ENCODE data around the gene KIF22.
"Not testable (repeated sequence)": the region's sequence is repeated elsewhere in the genome, so short reads cannot be mapped to it uniquely, and the experiment has no call there.

The KIF22 gene

DNA sequence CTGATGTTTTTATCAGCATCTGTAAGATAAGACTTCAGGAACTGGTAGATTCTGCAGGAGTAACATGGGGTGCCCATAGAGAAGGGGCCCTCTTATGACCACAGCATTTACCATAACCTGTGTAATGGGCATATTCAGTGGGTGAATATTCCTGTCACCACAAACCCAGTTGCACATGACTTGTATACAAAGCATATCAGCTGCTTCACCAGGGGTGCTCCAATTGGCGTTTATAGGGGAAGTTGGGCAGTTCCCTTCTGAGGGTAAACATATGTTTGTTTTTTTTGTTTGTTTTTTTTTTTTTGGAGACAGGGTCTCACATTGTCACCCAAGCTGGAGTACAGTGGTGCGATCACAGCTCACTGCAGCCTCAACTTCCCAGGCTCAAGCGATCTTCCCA lies 24.0 kb upstream of the KIF22 start:
- no peak for DNase-seq (ENCODE audit: low read depth)

DNA sequence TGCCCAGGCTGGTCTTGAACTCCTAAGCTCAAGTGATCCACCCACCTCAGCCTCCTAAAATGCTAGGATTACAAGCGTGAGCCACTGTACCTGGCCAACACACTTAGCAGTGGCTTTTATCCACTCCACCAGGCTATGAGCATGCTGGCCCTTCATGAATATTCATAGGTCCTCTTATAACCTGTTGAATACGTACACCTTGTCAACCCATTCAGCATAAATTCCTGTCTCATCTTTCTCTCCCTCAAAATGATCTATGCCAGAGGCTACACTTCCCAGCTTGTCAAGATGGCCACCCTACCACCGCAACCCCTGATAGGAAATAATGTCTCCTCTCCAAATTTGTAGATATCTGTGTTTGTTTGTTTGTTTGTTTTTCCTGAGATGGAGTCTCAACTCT lies 23.5 kb upstream of the KIF22 start:
- no peak for DNase-seq (ENCODE audit: low read depth)

DNA sequence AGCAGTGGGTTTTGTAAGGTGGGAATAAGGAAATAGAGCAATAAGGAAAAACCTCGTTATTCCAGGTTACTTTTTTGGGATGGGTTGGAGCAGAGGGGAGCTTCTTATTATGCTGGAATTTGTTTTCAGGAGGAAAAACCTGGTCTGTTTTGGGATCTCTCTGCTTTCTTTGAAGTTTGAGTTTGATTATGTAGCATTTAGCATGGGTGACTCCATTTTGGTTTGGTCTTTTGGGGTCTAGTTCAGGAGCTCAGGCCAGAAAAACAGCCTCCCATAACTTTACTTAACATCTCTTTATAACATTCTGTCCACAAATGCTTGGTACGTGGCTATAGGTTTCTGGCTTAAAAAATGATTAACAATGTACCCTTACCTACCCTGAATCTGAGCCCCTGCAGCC lies 21.0 kb upstream of the KIF22 start:
- no peak for DNase-seq (ENCODE audit: low read depth)

DNA sequence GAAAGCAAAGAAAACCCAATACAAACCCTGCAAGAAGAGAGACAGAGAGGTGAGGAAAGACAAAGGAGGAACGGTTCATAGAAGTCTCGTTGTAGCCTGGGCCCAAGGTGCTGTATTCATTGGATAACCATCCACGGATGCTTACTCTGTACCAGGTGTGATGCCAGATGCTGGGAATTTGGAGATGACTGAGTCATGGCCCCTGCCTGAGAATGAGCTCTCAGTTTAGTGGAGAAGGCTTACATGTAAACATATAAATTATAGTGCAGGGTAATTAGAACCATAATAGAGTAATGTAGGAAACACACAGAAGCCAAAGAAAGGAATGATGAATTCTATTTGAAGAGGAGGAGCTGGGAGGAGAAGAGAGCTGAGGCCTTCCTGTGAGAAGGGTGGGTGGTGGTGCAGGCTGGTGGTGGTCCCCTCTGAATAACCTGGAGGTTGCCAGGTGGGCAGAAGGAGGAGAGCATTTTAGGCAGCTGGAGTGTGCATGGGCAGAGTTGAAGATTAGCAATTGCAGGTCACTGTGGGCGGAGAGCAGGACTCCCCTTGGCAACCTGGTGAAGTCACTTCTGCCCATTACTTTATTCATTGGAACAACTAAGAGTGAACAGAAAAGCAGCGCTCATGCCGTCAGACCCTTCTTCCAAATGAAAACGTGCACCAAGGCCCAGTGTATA lies 20.2 kb upstream of the KIF22 start:
- DNase-seq (ENCODE audit: low read depth), result no peak

DNA sequence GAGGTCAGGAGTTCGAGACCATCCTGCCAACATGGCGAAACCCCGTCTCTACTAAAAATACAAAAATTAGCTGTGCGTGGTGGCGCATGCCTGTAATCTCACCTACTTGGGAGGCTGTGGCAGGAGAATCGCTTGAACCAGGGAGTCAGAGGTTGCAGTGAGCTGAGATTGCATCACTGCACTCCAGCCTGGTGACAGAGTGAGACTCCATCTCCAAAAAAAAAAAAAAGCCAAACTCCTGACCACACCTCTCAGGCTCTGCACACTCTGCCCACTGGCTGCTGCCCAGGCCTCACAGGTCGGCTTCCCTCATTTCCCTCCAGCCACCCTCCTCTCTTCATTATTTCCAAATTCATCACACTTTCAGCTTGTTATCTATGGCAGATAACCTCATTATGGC lies 18.2 kb upstream of the KIF22 start:
- not testable (repeated sequence) for DNase-seq (ENCODE audit: low read depth)

DNA sequence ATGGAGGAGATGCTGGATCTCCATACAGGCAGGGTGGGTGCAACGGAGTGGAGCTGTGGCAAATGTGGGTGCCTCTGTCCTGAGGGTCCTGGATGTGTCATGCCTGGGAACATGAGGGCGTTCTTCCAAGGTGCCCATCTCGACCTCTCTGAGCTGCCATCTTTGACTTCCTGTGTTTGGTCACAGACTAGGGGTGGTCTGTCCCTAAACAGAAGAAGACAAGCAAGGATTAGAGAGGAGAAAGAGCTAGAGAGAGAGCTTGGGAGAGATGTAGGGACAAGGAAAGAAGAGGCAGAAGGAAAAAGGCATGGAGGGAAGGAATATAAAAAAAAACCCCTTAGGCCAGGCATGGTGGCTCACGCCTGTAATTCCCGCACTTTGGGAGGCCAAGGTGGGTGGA lies 15.8 kb upstream of the KIF22 start:
- no peak for DNase-seq (ENCODE audit: low read depth)

DNA sequence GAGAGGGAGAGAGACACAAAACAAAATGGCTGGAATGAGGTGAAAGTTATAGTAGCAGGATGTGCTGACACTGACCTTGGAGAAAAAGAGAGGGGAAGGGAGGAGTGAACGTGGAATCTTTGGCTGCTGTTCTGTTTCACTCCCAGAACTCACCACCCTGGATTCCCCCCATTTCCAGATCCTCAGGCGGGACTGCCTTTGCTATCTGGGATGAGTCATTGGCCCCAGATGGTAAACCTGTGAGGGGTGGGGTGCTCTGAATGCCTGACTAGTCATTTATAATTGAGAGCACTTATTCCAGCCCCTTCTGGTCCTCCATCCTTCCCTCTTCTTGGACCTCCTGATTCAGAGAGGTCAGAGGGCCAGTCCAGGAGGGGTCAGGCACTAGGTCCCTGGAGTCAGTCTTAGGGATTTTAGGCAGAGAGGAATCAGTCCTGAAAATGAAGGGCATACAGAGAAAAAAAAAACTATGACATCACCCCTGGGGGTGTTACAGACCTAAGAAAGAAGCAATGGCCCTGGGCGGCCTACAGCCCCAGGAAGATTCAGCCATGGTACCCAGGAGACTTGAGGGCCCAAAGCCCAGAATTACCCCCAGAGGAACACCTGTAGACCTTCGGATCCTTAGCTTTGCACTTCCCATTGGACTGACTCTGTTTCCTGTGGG lies 14.7 kb upstream of the KIF22 start:
- peak; percentile 43 for DNase-seq (ENCODE audit: low read depth)

DNA sequence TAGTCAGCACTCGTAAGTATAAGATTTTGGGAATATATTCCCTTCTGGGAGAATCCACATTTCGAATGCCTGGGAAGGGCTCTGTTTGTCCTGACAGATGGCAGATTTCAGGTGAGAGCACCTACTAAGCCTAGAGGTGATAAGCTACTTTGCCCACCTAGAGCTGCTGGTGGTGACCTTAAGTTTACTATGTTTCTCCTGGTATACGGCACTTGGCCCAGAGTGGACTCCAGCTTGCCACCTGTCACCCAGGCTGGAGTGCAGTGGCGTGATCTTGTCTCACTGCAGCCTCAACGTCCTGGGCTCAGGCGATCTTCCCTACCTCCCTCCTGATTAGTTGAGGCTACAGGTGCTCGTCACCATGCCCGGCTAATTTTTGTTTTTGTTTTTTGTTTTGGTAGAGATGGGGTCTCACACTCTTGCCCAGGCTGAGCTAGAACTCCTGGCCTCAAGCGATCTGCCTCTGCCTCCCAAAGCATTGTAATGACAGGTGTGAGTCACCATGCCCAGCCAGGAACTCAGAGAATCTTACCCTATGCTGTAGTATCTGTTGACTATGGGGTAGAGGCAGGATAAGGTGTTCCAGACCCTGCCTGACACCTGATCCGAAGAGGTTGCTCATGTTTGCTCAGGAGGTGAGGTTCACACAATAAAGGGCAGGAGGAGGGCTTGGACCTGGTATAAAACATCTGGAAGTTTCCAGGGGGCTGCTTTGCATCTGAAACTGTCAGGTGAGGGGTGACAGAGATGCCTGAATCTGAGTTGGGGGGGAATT lies 12.8 kb upstream of the KIF22 start, which contains the start of gene ZG16:
Gene ZG16, plus strand, starts transcription at position 681 of the 775 bp plus-strand sequence. CDS start 1,011 bp downstream, outside the sequence.
- DNase-seq (ENCODE audit: low read depth), result no peak

DNA sequence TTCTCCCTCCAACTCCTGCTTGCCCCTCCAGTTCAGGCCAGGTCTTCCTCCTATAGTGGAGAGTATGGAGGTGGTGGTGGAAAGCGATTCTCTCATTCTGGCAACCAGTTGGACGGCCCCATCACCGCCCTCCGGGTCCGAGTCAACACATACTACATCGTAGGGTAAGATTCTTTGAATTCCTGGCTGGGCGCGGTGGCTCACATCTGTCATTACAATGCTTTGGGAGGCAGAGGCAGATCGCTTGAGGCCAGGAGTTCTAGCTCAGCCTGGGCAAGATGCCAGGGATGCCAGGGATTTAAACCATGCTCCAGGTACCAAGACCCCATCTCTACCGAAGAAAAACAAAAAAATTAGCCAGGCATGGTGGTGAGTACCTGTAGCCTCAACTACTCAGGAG lies 11.1 kb upstream of the KIF22 start:
- DNase-seq (ENCODE audit: low read depth), result no peak

DNA sequence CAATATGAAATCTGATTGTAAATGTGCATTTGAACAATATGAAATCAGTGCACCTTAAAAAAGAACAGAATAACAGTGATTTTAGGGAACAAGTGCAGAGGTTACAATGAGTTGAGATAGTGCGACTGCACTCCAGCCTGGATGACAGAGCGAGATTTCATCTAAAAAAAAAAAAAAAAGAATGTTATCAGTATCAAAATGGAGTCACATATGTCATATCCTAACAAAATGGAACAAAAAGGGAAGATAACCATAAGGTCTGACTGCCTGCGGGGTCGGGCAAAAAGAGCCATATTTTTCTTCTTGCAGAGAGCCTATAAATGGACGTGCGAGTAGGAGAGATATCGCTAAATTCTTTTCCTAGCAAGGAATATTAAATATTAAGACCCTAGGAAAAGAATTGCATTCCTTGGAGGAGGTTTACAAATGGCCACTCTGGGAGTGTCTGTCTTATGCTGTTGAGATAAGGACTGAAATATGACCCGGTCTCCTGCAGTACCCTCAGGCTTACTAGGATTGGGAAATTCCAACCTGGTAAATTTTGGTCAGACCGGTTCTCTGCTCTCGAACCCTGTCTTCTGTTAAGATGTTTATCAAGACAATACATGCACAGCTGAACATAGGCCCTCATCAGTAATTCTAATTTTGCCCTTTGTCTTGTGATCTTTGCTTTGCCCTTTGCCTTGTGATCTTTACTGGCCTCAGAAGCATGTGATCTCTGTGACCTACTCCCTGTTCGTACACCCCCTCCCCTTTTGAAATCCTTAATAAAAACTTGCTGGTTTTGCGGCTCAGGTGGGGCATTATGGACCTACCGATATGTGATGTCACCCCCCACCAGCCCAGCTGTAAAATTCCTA lies 7.2 kb upstream of the KIF22 start:
- not testable (repeated sequence) for DNase-seq (ENCODE audit: low read depth)

DNA sequence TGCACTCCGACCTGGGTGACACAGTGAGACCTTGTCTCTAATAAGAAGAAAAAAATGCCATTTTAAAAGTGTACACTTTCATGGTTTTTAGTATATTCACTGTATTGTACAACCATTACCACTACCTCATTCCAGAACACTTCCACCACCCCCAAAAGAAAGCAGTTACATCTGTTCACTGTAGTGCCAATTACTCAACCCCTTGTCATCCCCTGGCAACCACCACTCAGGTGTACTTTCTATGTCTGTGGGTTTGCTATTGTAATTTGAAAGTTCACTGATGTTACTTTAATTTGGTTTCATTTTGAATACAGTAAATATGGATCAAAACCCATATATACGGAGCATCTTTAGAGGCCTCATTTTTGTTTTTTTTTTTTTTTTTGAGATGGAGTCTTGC lies 6.4 kb upstream of the KIF22 start:
- no peak for DNase-seq (ENCODE audit: low read depth)

DNA sequence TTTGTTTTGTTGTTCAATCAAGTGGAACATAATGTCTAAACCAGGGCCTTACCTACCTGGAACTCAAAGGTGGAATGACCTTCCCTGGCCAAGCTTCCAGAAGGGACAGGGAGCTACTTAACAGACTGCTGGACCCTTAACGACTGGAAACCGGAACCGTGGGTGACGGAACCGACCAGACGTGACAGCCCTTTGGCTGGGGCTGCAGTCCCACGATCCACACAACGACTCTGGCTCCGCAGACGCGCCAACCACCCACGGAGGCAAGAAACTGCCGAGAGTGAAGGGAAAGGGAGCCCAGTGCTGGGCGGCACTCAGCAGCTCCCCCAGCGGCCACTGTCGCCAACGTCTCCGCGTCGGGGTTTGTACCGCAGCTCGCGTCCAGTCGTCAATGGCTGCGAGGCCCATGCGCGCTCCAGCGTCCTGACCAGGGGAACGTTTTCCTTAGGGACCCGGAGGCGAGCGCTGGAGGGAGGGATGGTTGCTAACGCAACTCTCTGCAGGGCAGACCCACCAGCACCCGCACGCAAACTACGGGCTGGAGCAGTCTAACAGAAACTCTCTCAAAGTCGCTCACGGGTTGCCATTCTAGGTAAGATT lies 5.5 kb upstream of the KIF22 start:
- peak; percentile 57 for DNase-seq (ENCODE audit: low read depth)

DNA sequence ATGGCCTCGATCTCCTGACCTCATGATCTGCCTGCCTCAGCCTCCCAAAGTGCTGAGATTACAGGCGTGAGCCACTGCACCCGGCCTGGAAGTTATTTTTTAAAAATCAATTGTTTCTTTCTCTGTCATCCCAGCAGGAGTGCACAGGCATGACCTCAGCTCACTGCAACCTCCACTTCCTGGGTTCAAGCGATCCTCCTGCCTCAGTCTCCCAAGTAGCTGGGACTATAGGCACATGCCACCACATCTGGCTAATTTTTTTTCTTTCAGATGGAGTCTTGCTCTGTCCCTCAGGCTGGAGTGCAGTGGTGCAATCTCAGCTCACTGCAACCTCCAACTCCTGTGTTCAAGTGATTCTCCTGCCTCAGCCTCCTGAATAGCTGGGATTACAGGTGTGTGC lies 3.4 kb upstream of the KIF22 start:
- DNase-seq (ENCODE audit: low read depth), result not testable (repeated sequence)

DNA sequence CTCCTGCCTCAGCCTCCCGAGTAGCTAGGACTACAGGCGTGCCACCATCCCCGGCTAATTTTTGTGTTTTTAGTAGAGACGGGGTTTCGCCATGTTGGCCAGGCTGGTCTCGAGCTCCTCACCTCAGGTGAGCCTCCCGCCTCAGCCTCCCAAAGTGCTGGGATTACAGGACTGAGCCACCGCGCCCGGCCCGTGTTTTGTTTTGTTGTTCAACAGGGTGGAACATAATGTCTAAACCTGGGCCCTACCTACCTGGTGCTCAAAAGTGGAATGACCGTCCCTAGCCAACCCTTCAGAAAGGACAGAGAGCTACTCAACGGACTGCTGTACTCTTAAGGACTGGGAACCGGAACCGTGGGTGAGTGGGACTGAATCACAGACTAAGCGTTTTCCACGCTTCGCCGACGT lies 772 bp upstream of the KIF22 start:
- no peak for DNase-seq (ENCODE audit: low read depth)

DNA sequence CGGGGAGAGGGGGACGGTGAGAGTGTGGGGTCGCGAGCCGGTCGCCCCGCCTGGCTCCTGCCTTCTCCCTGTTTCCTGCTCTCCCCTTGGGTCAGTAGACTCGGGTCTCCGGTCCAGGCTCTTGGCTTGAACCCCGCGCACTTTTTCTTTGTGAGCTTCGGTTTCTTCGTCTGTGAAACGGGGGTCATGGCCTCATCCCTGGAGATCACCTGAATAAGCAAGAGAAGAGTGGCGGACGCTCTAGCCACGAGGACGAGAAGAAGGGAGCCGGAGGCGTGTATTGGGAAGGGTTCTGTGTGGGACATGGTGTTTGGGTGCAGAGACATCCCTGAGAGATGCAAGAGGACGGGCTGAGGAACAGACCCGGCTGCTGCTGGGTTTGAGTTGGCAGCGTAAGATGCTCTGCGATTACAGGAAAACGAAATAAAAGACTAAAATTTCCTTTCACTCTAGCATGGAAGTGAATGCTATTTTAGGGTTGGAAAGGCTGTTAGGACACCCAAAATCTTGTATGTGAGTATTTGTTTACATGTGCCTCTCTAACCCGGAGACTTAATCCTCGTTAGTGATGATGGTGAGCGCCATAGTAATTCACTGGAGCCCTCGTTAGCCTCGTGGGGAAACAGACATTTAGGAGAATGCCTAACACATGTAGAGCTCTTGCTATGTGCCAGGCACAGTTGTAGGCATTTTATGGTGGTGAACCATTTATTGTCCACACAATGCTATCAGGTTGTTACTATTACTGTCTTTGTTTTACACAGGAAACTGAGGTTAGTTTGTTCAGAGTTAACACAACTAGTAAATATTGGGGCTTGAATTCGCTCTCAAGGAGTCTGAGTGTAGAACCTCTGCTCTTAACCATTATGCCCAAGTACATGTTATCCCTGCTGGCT lies 646 bp downstream of the KIF22 start:
- DNase-seq (ENCODE audit: low read depth), result peak; percentile 17

DNA sequence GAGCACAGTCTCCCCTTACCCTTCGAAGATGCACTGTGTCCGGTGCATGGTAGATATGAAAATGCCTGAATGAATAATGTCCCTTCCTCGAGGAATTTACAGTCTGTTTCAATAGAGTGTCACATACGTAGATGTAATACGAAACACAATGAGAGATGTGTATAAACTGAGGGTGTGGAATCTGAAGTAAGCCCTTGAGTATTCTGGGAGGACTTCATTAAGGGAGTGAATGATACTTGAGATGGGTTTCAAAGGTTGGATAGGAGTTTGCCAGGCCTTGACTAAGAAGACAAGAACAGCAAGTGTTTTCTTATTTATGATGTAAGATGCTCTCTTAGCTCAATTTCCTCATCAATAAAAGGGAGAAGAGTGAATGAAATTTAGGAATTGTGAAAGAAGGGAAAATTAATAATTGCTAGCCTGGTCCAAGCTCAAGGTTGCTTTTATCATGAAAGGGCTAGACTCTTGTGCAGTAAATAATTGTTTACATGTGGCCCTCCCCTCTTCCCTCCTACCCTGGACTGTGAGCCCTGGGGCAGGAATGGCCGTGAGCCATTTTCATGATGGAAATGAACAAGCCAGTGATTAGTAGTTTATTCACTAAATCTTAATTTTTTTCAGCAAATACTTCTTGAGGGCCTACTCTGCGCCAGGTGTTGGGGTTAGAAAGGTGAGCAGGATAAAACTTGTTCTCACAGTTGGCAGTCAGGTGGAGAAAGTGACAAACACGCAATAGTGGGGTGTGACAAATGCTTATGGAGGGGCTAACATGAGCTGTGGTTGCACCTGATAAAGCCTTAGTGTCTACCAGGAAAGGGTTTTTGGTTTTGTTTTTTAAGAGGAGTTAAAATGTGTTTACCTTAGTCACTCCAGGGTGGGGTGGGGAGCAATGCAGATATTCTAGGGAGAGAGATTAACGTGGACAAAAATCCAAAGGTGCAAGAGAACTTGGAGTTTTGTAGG lies 1.6 kb downstream of the KIF22 start:
- DNase-seq (ENCODE audit: low read depth), result no peak

DNA sequence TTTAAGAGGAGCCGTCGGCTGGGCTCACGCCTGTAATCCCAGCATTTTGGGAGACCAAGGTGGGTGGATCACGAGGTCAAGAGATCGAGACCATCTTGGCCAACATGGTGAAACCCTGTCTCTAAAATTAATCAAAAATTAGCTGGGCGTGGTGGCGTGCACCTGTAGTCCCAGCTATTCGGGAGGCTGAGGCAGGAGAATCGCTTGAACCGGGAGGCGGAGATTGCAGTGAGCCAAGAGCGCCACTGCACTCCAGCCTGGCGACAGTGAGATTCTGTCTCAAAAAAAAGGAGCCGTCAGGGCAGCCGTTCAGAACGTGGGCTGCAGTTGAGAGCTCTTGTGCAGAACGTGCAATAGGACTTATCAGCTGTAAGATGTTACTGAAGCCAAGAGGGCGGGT lies 2.6 kb downstream of the KIF22 start:
- not testable (repeated sequence) for DNase-seq (ENCODE audit: low read depth)

DNA sequence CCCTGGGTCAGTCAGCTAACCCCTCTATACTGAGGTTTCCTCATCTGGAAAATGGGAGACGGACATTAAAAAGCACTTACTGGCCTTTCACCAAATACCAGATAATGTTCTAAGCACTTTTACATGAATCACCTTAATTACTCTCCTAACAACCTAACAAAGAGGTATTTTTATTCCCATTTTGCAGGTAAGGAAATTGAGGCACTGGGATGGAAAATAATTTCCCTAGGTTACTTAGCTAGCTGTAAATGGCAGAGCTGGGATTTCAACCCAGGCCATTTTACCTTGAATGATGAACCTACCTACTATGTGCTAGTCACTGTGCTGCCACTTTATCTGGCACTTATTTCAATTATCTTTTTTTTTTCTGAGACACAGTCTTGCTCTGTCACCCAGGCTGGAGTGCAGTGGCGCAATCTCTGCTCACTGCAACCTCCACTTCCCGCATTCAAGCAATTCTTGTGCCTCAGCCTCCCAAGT lies 3.7 kb downstream of the KIF22 start:
- no peak for DNase-seq (ENCODE audit: low read depth)

DNA sequence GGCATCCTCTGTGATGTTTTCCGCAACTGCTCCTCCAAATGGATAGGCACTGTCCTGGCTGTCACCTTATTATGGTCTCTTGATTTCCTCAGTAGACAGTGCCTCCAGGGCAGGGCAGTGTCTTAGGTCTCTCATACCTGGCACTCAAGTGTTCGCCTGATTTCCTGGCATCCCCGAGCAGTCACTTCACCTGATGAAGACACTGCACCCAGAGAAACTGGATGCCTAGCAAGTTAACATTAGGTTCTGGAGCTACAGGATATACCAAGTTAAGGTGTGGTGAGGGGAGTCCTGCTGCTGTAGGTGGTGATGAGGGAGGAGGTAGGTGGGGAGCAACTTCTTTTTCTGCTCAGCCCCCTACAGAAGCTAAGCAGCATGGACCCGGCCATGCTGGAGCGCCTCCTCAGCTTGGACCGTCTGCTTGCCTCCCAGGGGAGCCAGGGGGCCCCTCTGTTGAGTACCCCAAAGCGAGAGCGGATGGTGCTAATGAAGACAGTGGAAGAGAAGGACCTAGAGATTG lies 11.9 kb downstream of the KIF22 start:
- DNase-seq (ENCODE audit: low read depth), result no peak

Data from iris pigment epithelial cell (primary cell).